WI38 (cell line): ENCODE results near the gene PHF21B.

ENCODE experiments used
- H3K4me3 ChIP-seq: 2 replicates; pipeline ENCODE4 v1.5.1; 2011; ENCODE audit warnings: low read depth, mild to moderate bottlenecking, control low read depth, low read length
- CTCF ChIP-seq: IDR thresholded peaks from 2 replicates; pipeline ENCODE4 v1.5.1; 2012; ENCODE audit warnings: low read depth, mild to moderate bottlenecking, control low read depth, low read length

PHF21B gene

DNA sequence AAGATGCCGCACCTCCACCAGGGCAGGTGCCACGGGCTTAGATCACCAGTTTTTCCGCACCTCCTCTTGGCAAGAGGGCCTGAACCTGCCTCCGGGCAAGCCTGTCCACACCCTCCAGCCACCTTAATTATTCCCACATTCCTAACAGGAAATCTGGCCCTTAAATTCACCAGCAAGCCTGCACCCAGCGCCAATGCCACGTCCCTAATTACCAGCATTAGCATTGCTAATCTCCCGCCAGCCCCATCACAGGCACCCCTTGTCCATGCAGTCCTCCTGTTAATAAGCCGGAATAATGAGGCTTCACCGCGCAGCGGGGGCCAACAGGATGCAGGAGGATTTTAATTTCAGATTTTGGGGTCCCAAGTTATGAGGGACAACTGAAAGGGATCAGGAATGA lies 69.7 kb downstream of the PHF21B start:
- TF ChIP-seq CTCF: no peak
- H3K4me3 ChIP-seq: no peak overlapping the region

GRCh38 chr22:44939451-44939850 lies 70.4 kb downstream of the PHF21B start:
- TF ChIP-seq CTCF: no peak
- no peak overlapping the region for H3K4me3 ChIP-seq

DNA sequence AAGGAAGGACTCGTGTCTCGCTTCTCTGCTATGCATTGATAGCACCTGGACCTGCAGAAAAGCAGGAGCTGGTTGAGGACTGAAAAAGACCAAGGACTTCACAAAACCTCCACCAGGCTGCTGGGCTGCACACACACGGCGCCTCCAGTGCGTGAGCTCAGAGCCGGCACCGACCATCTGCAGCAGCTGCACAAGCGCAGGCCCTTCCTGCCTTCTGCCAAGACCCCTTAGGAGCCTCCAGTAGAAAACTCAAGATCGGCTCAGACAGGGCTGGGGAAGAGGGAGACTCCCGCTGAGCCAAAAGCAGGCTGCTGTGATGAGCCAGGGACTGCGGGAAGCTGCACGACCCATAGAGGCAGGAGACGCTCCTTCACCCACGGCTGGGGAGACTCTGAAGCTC lies 70.9 kb downstream of the PHF21B start:
- no peak for TF ChIP-seq CTCF

GRCh38 chr22:44937216-44937615 lies 72.6 kb downstream of the PHF21B start:
- no peak overlapping the region for H3K4me3 ChIP-seq
- no peak for TF ChIP-seq CTCF

More for the DNA sequence above, 70.9 kb downstream of the PHF21B start:
- H3K4me3 ChIP-seq: no peak overlapping the region

DNA sequence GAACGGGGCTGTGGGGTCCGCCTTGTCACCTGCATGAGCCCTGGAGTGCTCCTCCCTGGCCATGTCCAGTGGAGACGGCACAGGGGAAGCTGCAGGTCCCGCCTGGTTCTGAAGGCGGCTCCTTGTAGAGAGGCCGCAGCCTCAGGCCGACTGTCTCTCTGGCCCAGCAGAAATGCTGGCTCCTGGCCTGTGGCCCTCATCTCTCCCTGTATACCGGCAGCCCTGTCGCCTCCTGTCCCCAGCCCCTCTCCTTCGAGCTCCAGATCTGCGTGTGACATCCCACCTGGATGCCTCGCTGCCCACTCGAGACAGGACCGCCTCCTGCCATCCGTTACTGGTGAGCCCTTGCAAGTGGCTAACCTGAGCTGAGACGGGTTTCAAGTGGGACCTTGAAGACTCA lies 73.6 kb downstream of the PHF21B start:
- no peak overlapping the region for H3K4me3 ChIP-seq
- TF ChIP-seq CTCF: no peak

- no peak for TF ChIP-seq CTCF
- H3K4me3 ChIP-seq: no peak overlapping the region
Observed at GRCh38 chr22:44935724-44936123, 74.1 kb downstream of the PHF21B start.

DNA sequence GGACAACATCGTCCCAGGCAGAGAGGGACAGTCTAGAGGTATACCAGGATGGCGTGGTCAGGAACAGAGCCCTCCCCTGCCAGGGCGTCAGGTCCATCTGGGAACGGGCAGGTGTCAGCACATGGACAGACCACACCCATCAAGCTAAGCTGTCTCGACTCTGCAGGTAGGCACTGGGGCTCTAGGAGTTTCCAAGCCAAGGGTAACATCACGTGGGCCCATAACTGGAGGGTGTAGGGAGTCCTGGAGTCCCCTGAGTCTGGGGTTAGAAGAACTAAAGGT lies 75.4 kb downstream of the PHF21B start:
- H3K4me3 ChIP-seq: no peak overlapping the region
- no peak for TF ChIP-seq CTCF
